B cell (primary cell): Measurements from ENCODE around the gene PER1. TPM values are rescaled to one million over a fixed set of nuclear protein-coding genes. Genes with fewer than 3 reads are reported as not detected.

Experiments
- ATAC-seq: fragments of 200-7000 bp; cut with Tn5 transposase; one replicate; pipeline ENCODE4 v1.10.0; 2021; ENCODE audit warnings: low read depth, mild to moderate bottlenecking, moderate number of reproducible peaks, moderate library complexity
- CTCF ChIA-PET: fragments of 350-600 bp; sonication (Branson Sonifier 250); formaldehyde crosslinking; loops from one replicate; lab custom pipeline; 2021; ENCODE audit warnings: antibody characterized with exemption, inconsistent platforms; lab: Charles Lee
- POLR2A ChIA-PET: fragments of 350-600 bp; sonication (Branson Sonifier 250); formaldehyde crosslinking; loops from one replicate; lab custom pipeline; 2021; ENCODE audit warnings: antibody characterized with exemption; lab: Charles Lee
- DNase-seq: peaks from one replicate; pipeline ENCODE4 v3.0.0; 2013
- H2AFZ ChIP-seq: 2 replicates; pipeline ENCODE4 v1.6.1; 2012; ENCODE audit warnings: mild to moderate bottlenecking, low read depth, low read length; ENCODE audit not compliant: insufficient read depth, poor library complexity, severe bottlenecking
- H3K27ac ChIP-seq, 2 donors: 1 replicate in 1 of 2; 2 replicates in 1 of 2; pipeline ENCODE4 v1.5.1; 2012 to 2013; ENCODE audit warnings: low read length in 2 of 2, mild to moderate bottlenecking in 2 of 2, moderate library complexity in 1 of 2
- H3K27me3 ChIP-seq, 4 experiments: fragments of 200-600 bp in 1 of 4; sonication (generic) in 1 of 4; replicated peaks in 1 of 4; 1 replicate in 2 of 4; 2 replicates in 2 of 4; pipeline versions ENCODE4 v1.6.1 to v1.7.0; 2013 to 2016; ENCODE audit warnings: low read length in 3 of 4, mild to moderate bottlenecking in 2 of 4, mixed read lengths in 1 of 4, moderate library complexity in 1 of 4; ENCODE audit not compliant: insufficient read depth in 4 of 4, control insufficient read depth in 3 of 4; ENCODE audit errors: control extremely low read depth in 1 of 4
- H3K36me3 ChIP-seq, 2 experiments: replicated peaks in 1 of 2; 1 replicate in 1 of 2; 2 replicates in 1 of 2; pipeline versions ENCODE4 v1.6.1 to v1.7.1; 2013; ENCODE audit warnings: low read length in 1 of 2; ENCODE audit not compliant: insufficient read depth in 2 of 2, control insufficient read depth in 1 of 2; ENCODE audit errors: control extremely low read depth in 1 of 2, extremely low read depth in 1 of 2
- H3K4me1 ChIP-seq, 2 donors: fragments of 200-600 bp in 1 of 2; sonication (generic) in 1 of 2; 1 replicate in 1 of 2; 2 replicates in 1 of 2; pipeline versions ENCODE4 v1.5.1 to v1.6.1; 2013 to 2017; ENCODE audit warnings: low read length in 2 of 2; ENCODE audit not compliant: control insufficient read depth in 2 of 2, insufficient read depth in 2 of 2
- H3K4me2 ChIP-seq: replicated peaks from 2 replicates; pipeline ENCODE3; 2012; ENCODE audit warnings: mild to moderate bottlenecking, low read depth, low read length; ENCODE audit not compliant: poor library complexity, severe bottlenecking
- H3K4me3 ChIP-seq, 5 experiments: fragments of 200-600 bp in 1 of 5; sonication (generic) in 1 of 5; 1 replicate in 3 of 5; 2 replicates in 2 of 5; pipeline versions ENCODE4 v1.5.1 to v1.7.0; 2011 to 2016; ENCODE audit warnings: low read length in 4 of 5, mild to moderate bottlenecking in 4 of 5, low read depth in 2 of 5, control low read depth in 1 of 5, moderate library complexity in 1 of 5; ENCODE audit not compliant: insufficient read depth in 1 of 5; ENCODE audit errors: control extremely low read depth in 1 of 5, extremely low read depth in 1 of 5
- H3K79me2 ChIP-seq: fragments of 200-600 bp; sonication (generic); one replicate; pipeline ENCODE4 v1.6.0; 2016; ENCODE audit warnings: low read length; ENCODE audit not compliant: control insufficient read depth, insufficient read depth
- H3K9ac ChIP-seq: fragments of 200-600 bp; sonication (generic); 2 replicates; pipeline ENCODE4 v1.6.1; 2017; ENCODE audit warnings: mild to moderate bottlenecking, low read length, moderate library complexity
- H3K9me3 ChIP-seq, 3 donors: one replicate each; pipeline versions ENCODE4 v1.6.1 to v1.7.1; 2013; ENCODE audit warnings: low read length in 2 of 3; ENCODE audit not compliant: control insufficient read depth in 2 of 3, insufficient read depth in 1 of 3; ENCODE audit errors: control extremely low read depth in 1 of 3
- H4K20me1 ChIP-seq: 2 replicates; pipeline ENCODE4 v1.6.0; 2012; ENCODE audit warnings: mild to moderate bottlenecking, low read length; ENCODE audit not compliant: insufficient read depth, control insufficient read depth, poor library complexity, severe bottlenecking
- H3K27ac Mint-ChIP-seq: one replicate; pipeline ENCODE4 v1.8.0; 2021; ENCODE audit warnings: mixed read lengths
- H3K27me3 Mint-ChIP-seq: one replicate; pipeline ENCODE4 v1.8.0; 2021; ENCODE audit warnings: mixed read lengths
- H3K4me1 Mint-ChIP-seq: one replicate; pipeline ENCODE4 v1.8.0; 2021; ENCODE audit warnings: mixed read lengths
- H3K4me3 Mint-ChIP-seq: one replicate; pipeline ENCODE4 v1.8.0; 2021; ENCODE audit warnings: mixed read lengths
- H3K9me3 Mint-ChIP-seq: one replicate; pipeline ENCODE4 v1.8.0; 2022; ENCODE audit warnings: mixed read lengths; ENCODE audit not compliant: insufficient read depth
- CTCF ChIP-seq: fragments of 200-600 bp; IDR thresholded peaks from one replicate; pipeline ENCODE4 v1.8.0; 2022; ENCODE audit warnings: antibody characterized with exemption, mild to moderate bottlenecking
- EZH2 ChIP-seq: IDR thresholded peaks from 2 replicates; pipeline ENCODE4 v1.6.1; 2012; ENCODE audit warnings: borderline replicate concordance, low read depth, mild to moderate bottlenecking, moderate library complexity, low read length; ENCODE audit not compliant: insufficient read depth, poor library complexity, severe bottlenecking
- WGBS: methylation state at CpG from one replicate; pipeline ENCODE4 v1.1.5; 2013; ENCODE audit warnings: missing lambda C conversion rate; ENCODE audit not compliant: insufficient coverage; 5-methylcytosine and 5-hydroxymethylcytosine counted together
- intact Hi-C: fragments of 100-400 bp; cut with micrococcal nuclease; formaldehyde crosslinking; loops from one replicate; pipeline ENCODE4 v1.10.0; 2022
- polyA plus RNA-seq: library from polyadenylated mRNA; depleted of rRNA; stranded (reverse); fragments of >200 nt; gene quantifications from 2 replicates; pipeline ENCODE4 v1.2.3, GENCODE V29; 2012
- total RNA-seq, 2 donors: library from RNA; stranded (reverse); fragments of 120-200 nt in 1 of 2; gene quantifications; 1 replicate in 1 of 2; 2 replicates in 1 of 2; pipeline versions ENCODE4 v1.2.3 to v1.2.4, GENCODE V29; 2013 to 2022

PER1 gene
- total and polyA plus RNA-seq, 2 donors (not counting 1 experiment from before 2014, with no cell fraction given), result 120 to 176 TPM

- peaks cover 5% of the 10 kb centered on the region for H3K27me3 Mint-ChIP-seq
- TF ChIP-seq CTCF, result no peak
- TF ChIP-seq EZH2, result no peak
Observed at GRCh38 chr17:8104911-8105310, 47.3 kb downstream of the PER1 start.

DNA sequence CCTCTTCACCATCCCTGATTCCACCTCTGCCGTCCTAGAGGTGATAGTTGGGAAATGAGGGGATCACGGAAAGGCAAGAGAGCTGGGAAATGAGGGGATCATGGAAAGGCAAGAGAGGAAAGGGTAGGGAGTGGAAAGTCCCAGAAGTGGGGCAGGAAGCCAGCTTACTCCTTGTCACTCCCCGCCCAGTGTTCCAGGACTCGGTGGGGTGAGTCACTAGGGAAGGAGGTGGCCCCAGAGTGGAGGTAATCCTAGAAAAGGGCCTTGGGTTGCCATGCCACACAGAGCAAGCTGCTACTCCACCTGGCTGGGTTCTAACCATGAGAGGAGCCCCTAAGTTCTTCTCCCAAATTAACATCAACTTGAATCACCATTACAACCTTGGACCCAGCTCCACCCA, 48.7 kb downstream of the PER1 start:
- CTCF ChIA-PET, result interaction anchor here (1.6 to 20.5 kb wide), 3 partner anchors 11 to 43 kb away, joined by 4 to 360 read pairs (median 19); no protein-coding TSS in a partner anchor
- intact Hi-C loops, result no loop called here
- Histone ChIP-seq H3K79me2 (no peaks in the 10 kb centered on the region), H3K4me1 (no peaks in the 10 kb centered on the region), H3K9ac (no peak overlapping the region), H3K9me3 (no peaks in the 10 kb centered on the region), H3K27me3 (peaks cover 0 to 4% (median 0%) of the 10 kb centered on the region in 4 experiments), H3K27ac (no peak overlapping the region), H3K4me2 (no peak overlapping the region), H2AFZ (no peak overlapping the region), H3K36me3 (no peaks in the 10 kb centered on the region), H4K20me1 (no peaks in the 10 kb centered on the region), H3K4me3 (no peak overlapping the region)
- 92% methylated on average over 3 of the region's 4 CpGs for WGBS
- no peak for TF ChIP-seq EZH2
- no peak for TF ChIP-seq CTCF
- ATAC-seq, result no peak
- H3K27ac Mint-ChIP-seq, result no peak overlapping the region
- no peak overlapping the region for H3K4me3 Mint-ChIP-seq
- H3K27me3 Mint-ChIP-seq, result peaks cover 5% of the 10 kb centered on the region
- DNase-seq, result no peak
- no peaks in the 10 kb centered on the region for H3K9me3 Mint-ChIP-seq
- no peaks in the 10 kb centered on the region for H3K4me1 Mint-ChIP-seq
- POLR2A ChIA-PET, result no interaction called here

More at GRCh38 chr17:8104911-8105310, 47.3 kb downstream of the PER1 start:
- H4K20me1 ChIP-seq, result no peaks in the 10 kb centered on the region
- H3K4me3 ChIP-seq, result no peak overlapping the region
- no peak overlapping the region for H2AFZ ChIP-seq
- DNase-seq (no peak), ATAC-seq (no peak)
- WGBS, result 73% methylated on average over 8 of the region's 8 CpGs
- ChIA-PET POLR2A (no interaction called here), CTCF (interaction anchor here (0.8 to 20.5 kb wide), 8 partner anchors 9 to 53 kb away, joined by 3 to 360 read pairs (median 5); partner anchors contain the start of gene ALOX12B)
- no peaks in the 10 kb centered on the region for H3K36me3 ChIP-seq
- Mint-ChIP-seq H3K4me3 (no peak overlapping the region), H3K9me3 (no peaks in the 10 kb centered on the region), H3K27ac (no peak overlapping the region), H3K4me1 (peaks cover 2% of the 10 kb centered on the region)
- peaks cover 0 to 8% (median 4%) of the 10 kb centered on the region in 4 experiments for H3K27me3 ChIP-seq
- peaks cover 0 to 4% (median 0%) of the 10 kb centered on the region in 3 donors for H3K9me3 ChIP-seq
- H3K9ac ChIP-seq, result no peak overlapping the region
- H3K79me2 ChIP-seq, result no peaks in the 10 kb centered on the region
- no peak overlapping the region for H3K27ac ChIP-seq
- peaks cover 3 to 4% of the 10 kb centered on the region in 2 donors for H3K4me1 ChIP-seq
- intact Hi-C loops, result no loop called here
- H3K4me2 ChIP-seq, result no peak overlapping the region
